CD4-positive, alpha-beta T cell treated with Interleukin-2 at 100 ng/mL for 4 hours (primary cell): ENCODE results near the gene ADGRD1.

Experiments
- DNase-seq: peaks from one replicate; pipeline ENCODE4 v3.0.0-alpha.2; 2020; ENCODE audit warnings: low spot score

The ADGRD1 gene

GRCh38 chr12:131090274-131091210 is 136.8 kb downstream of the ADGRD1 start:
- DNase-seq: no peak

- no peak for DNase-seq
These were observed 137.8 kb downstream of the ADGRD1 start for GRCh38 chr12:131091413-131091975.

- no peak for DNase-seq
These were observed 138.4 kb downstream of the ADGRD1 start for GRCh38 chr12:131091976-131092691.

GRCh38 chr12:131092901-131093603 is 139.3 kb downstream of the ADGRD1 start:
- no peak for DNase-seq

GRCh38 chr12:131093604-131093955 is 139.9 kb downstream of the ADGRD1 start:
- no peak for DNase-seq

- DNase-seq: no peak
These were observed 140.5 kb downstream of the ADGRD1 start for GRCh38 chr12:131093971-131094830.

- no peak for DNase-seq
These were observed 141.4 kb downstream of the ADGRD1 start for GRCh38 chr12:131094831-131095805.

GRCh38 chr12:131095826-131096680 is 142.3 kb downstream of the ADGRD1 start:
- no peak for DNase-seq

- no peak for DNase-seq
These were observed 143.0 kb downstream of the ADGRD1 start for GRCh38 chr12:131096681-131097181.

- no peak for DNase-seq
These were observed 143.8 kb downstream of the ADGRD1 start for GRCh38 chr12:131097202-131098177.

- no peak for DNase-seq
These were observed 144.7 kb downstream of the ADGRD1 start for GRCh38 chr12:131098178-131098981.

GRCh38 chr12:131100031-131100674 is 146.4 kb downstream of the ADGRD1 start:
- no peak for DNase-seq

GRCh38 chr12:131101006-131101405 is 147.3 kb downstream of the ADGRD1 start:
- DNase-seq: no peak

- no peak for DNase-seq
These were observed 148.2 kb downstream of the ADGRD1 start for GRCh38 chr12:131101703-131102492.

- DNase-seq: no peak
These were observed 148.8 kb downstream of the ADGRD1 start for GRCh38 chr12:131102493-131102931.
